HepG2 (cell line): ENCODE data around the gene MRPS34. TPM values are rescaled to one million over a fixed set of nuclear protein-coding genes. Genes with fewer than 3 reads are reported as not detected.

ENCODE experiments used
- ATAC-seq: fragments of 200-7000 bp; cut with Tn5 transposase; 3 replicates; pipeline ENCODE4 v1.9.1; 2020; ENCODE audit warnings: mild to moderate bottlenecking, moderate library complexity
- BruUV-seq: library from RNA; stranded (reverse); fragments of 400-500 nt; replicated peaks from 2 replicates; lab custom pipeline; 2021; lab: Mats Ljungman, UMichigan
- CTCF ChIA-PET: fragments of 300-600 bp; formaldehyde crosslinking; extraction: SDS; loops from one replicate; lab custom pipeline; 2021; ENCODE audit warnings: low total read pairs, inconsistent platforms, low intra/inter-chr PET ratio; lab: Yijun Ruan, JAX
- POLR2A ChIA-PET: fragments of 350-600 bp; sonication (Branson Sonifier 250); formaldehyde crosslinking; loops from one replicate; lab custom pipeline; 2020; ENCODE audit warnings: antibody characterized with exemption, inconsistent platforms; lab: Yijun Ruan, JAX
- DNase-seq: peaks from one replicate; pipeline ENCODE4 v3.0.0-alpha.2; 2015; ENCODE audit warnings: low spot score
- FAIRE-seq: peaks from 3 replicates; lab custom pipeline; 2011; peaks lifted over from hg19 to GRCh38; lab: Jason Lieb, UNC
- H2AFZ ChIP-seq: one replicate; pipeline ENCODE4 v1.6.1; 2011; ENCODE audit warnings: low read length, inconsistent platforms
- H3K27ac ChIP-seq: fragments of 300-600 bp; 3 replicates; pipeline ENCODE4 v1.8.0; 2011; ENCODE audit warnings: mixed run types, mild to moderate bottlenecking, mixed read lengths, low read length, inconsistent platforms; ENCODE audit not compliant: insufficient read depth; ENCODE audit errors: extremely low read length
- H3K27me3 ChIP-seq, 2 experiments: fragments of 200-600 bp in 1 of 2; 2 replicates in 1 of 2; 3 replicates in 1 of 2; pipeline versions ENCODE4 v1.6.0 to v1.8.0; 2011; ENCODE audit warnings: low read length in 2 of 2, mild to moderate bottlenecking in 2 of 2, moderate library complexity in 2 of 2, inconsistent platforms in 1 of 2; ENCODE audit not compliant: insufficient read depth in 2 of 2, control insufficient read depth in 1 of 2
- H3K36me3 ChIP-seq, 2 experiments: fragments of 200-600 bp in 1 of 2; replicated peaks in 1 of 2; 2 replicates in 1 of 2; 3 replicates in 1 of 2; pipeline versions ENCODE4 v1.5.1 to v1.8.0; 2011; ENCODE audit warnings: low read length in 2 of 2, inconsistent platforms in 1 of 2; ENCODE audit not compliant: insufficient read depth in 2 of 2, control insufficient read depth in 1 of 2
- H3K4me1 ChIP-seq: 2 replicates; pipeline ENCODE4 v1.5.1; 2012; ENCODE audit warnings: low read length, inconsistent platforms; ENCODE audit not compliant: insufficient read depth
- H3K4me2 ChIP-seq: 2 replicates; pipeline ENCODE4 v1.6.0; 2011; ENCODE audit warnings: low read depth, low read length, inconsistent platforms
- H3K4me3 ChIP-seq, 3 experiments: fragments of 200-600 bp in 1 of 3; sonication (generic), shearing (Covaris generic) in 1 of 3; replicated peaks in 1 of 3; 2 replicates each; pipeline ENCODE4 v1.5.1; 2011 to 2016; ENCODE audit warnings: low read length in 3 of 3, inconsistent platforms in 2 of 3, low read depth in 2 of 3, mild to moderate bottlenecking in 2 of 3, control low read depth in 1 of 3, mixed read lengths in 1 of 3; ENCODE audit not compliant: insufficient read depth in 1 of 3
- H3K79me2 ChIP-seq: one replicate; pipeline ENCODE4 v1.6.1; 2011; ENCODE audit warnings: low read length, inconsistent platforms; ENCODE audit not compliant: insufficient read depth
- H3K9ac ChIP-seq: 2 replicates; pipeline ENCODE4 v1.6.0; 2011; ENCODE audit warnings: mild to moderate bottlenecking, low read depth, low read length, inconsistent platforms; ENCODE audit not compliant: insufficient read depth
- H3K9me3 ChIP-seq: 2 replicates; pipeline ENCODE4 v1.5.1; 2012; ENCODE audit warnings: mild to moderate bottlenecking, low read length
- H4K20me1 ChIP-seq: 2 replicates; pipeline ENCODE4 v1.6.0; 2011; ENCODE audit warnings: inconsistent platforms, mild to moderate bottlenecking, low read length, moderate library complexity; ENCODE audit not compliant: insufficient read depth
- AGO2 ChIP-seq: fragments of 200-400 bp; formaldehyde crosslinking; optimal IDR thresholded peaks from 2 replicates; pipeline ENCODE3; 2017; ENCODE audit warnings: mild to moderate bottlenecking, low read depth, low read length, moderate library complexity
- JDP2 ChIP-seq: sonication (generic); formaldehyde crosslinking; IDR thresholded peaks from 2 replicates; pipeline ENCODE4 v1.8.1; 2022; ENCODE audit warnings: missing genetic modification reagents, borderline replicate concordance
- LBX2 ChIP-seq: sonication (generic); formaldehyde crosslinking; IDR thresholded peaks from 2 replicates; pipeline ENCODE4 v1.5.0; 2020; ENCODE audit warnings: missing genetic modification reagents, mild to moderate bottlenecking, borderline replicate concordance
- MLLT10 ChIP-seq: sonication (generic); formaldehyde crosslinking; IDR thresholded peaks from 2 replicates; pipeline ENCODE4 v1.4.0; 2020; ENCODE audit warnings: missing genetic modification reagents
- PAXIP1 ChIP-seq: sonication (generic); formaldehyde crosslinking; conservative IDR thresholded peaks from 2 replicates; pipeline ENCODE4 v1.4.0; 2020; ENCODE audit warnings: mild to moderate bottlenecking, missing genetic modification reagents, moderate library complexity
- RAD51 ChIP-seq: fragments of 450-650 bp; IDR thresholded peaks from 2 replicates; pipeline ENCODE4 v1.6.1; 2016; ENCODE audit warnings: borderline replicate concordance
- RELA ChIP-seq: sonication (generic); formaldehyde crosslinking; IDR thresholded peaks from 2 replicates; pipeline ENCODE4 v1.4.0; 2020; ENCODE audit warnings: missing genetic modification reagents
- SALL2 ChIP-seq: sonication (generic); formaldehyde crosslinking; IDR thresholded peaks from 2 replicates; pipeline ENCODE4 v1.8.1; 2023; ENCODE audit warnings: mild to moderate bottlenecking, missing genetic modification reagents, inconsistent platforms
- SMAD1 ChIP-seq: sonication (generic); formaldehyde crosslinking; IDR thresholded peaks from 2 replicates; pipeline ENCODE4 v1.4.0; 2020; ENCODE audit warnings: missing genetic modification reagents, low read depth, mild to moderate bottlenecking, borderline replicate concordance
- THAP7 ChIP-seq: sonication (generic); formaldehyde crosslinking; IDR thresholded peaks from 2 replicates; pipeline ENCODE4 v1.8.1; 2023; ENCODE audit warnings: mild to moderate bottlenecking, missing genetic modification reagents
- ZNF530 ChIP-seq: sonication (generic); formaldehyde crosslinking; IDR thresholded peaks from 2 replicates; pipeline ENCODE4 v1.5.0; 2020; ENCODE audit warnings: low read depth, mild to moderate bottlenecking, missing genetic modification reagents
- WGBS: methylation state at CpG from one replicate; pipeline ENCODE4 v1.1.6; 2017; ENCODE audit warnings: low lambda C conversion rate; 5-methylcytosine and 5-hydroxymethylcytosine counted together
- in situ Hi-C: cut with HindIII; loops from 2 replicates; pipeline ENCODE4 v1.10.0; 2017; ENCODE audit warnings: low pct_unique_long_range_greater_than_20kb; ENCODE audit not compliant: extremely low pct_ligation_motif_present
- intact Hi-C: fragments of 100-400 bp; cut with micrococcal nuclease; formaldehyde crosslinking; loops from one replicate; pipeline ENCODE4 v1.10.0; 2022; ENCODE audit not compliant: unreplicated experiment
- polyA plus RNA-seq, 8 experiments: library from polyadenylated mRNA; depleted of rRNA in 3 of 8; stranded (reverse) in 7 of 8; unstranded in 1 of 8; fragments of >200 nt; fragmentation: Illumina TruSeq in 4 of 8; extraction: Trizol in 4 of 8; gene quantifications; 2 replicates each; pipeline versions ENCODE4 v1.2.1 to v1.2.3, GENCODE V29; 2011 to 2016; ENCODE audit warnings: low read depth in 4 of 8, missing spikeins in 1 of 8, mixed read lengths in 1 of 8; ENCODE audit not compliant: insufficient read depth in 1 of 8
- total RNA-seq, 5 experiments: library from RNA; depleted of rRNA; stranded (reverse); fragments of >200 nt; fragmentation: Illumina TruSeq; extraction: Trizol; gene quantifications; 2 replicates each; pipeline ENCODE4 v1.2.3, GENCODE V29; 2016; ENCODE audit warnings: low read depth in 1 of 5

The MRPS34 gene
- total and polyA plus RNA-seq, 2 of the 13 experiments (the other 11 are each of a cell fraction or from before 2014, with no cell fraction given), result 63.5 to 131 TPM

- POLR2A ChIA-PET, result no interaction called here
- intact Hi-C loops, result no loop called here
- H4K20me1 ChIP-seq, result no peaks in the 10 kb centered on the region
- H3K9ac ChIP-seq, result no peak overlapping the region
- H3K27ac ChIP-seq, result no peak overlapping the region
- no peak overlapping the region for H3K4me3 ChIP-seq
- no peaks in the 10 kb centered on the region for H3K9me3 ChIP-seq
- TF ChIP-seq SMAD1 (CRISPR knock-in tag) (no peak), AGO2 (peak; percentile 39)
- TF ChIP-seq, all 625 proteins: peak for 1
- no peaks in the 10 kb centered on the region for H3K4me1 ChIP-seq
- in situ Hi-C loops, result no loop called here
- CTCF ChIA-PET, result no interaction called here
- no TSS peak for BruUV-seq
- DNase-seq, result no peak
- ATAC-seq, result no peak; the same call in 2 of the 3 replicates
- H3K27me3 ChIP-seq, result no peaks in the 10 kb centered on the region
- WGBS, result 99% methylated on average over 13 of the region's 31 CpGs
- no peak overlapping the region for H3K4me2 ChIP-seq
- no peaks in the 10 kb centered on the region for H3K79me2 ChIP-seq
- FAIRE-seq, result no peak
- no peak overlapping the region for H2AFZ ChIP-seq
- H3K36me3 ChIP-seq, result peaks cover 15 to 58% of the 10 kb centered on the region in 2 experiments; a peak in 4 of 5 replicates
Observed at GRCh38 chr16:1746693-1747195, 26.2 kb downstream of the MRPS34 start.

- H3K36me3 ChIP-seq, result peaks cover 15 to 52% of the 10 kb centered on the region in 2 experiments; a peak in 4 of 5 replicates
- H3K4me3 ChIP-seq, result no peak overlapping the region
- WGBS, result 97% methylated on average over 22 of the region's 29 CpGs
- no peaks in the 10 kb centered on the region for H3K9me3 ChIP-seq
- no peaks in the 10 kb centered on the region for H3K79me2 ChIP-seq
- no peaks in the 10 kb centered on the region for H3K4me1 ChIP-seq
- no peak overlapping the region for H3K27ac ChIP-seq
- no peak overlapping the region for H2AFZ ChIP-seq
- ChIA-PET CTCF (no interaction called here), POLR2A (no interaction called here)
- H3K27me3 ChIP-seq, result no peaks in the 10 kb centered on the region
- DNase-seq, result no peak
- no peak for FAIRE-seq
- no peak overlapping the region for H3K4me2 ChIP-seq
- no peak for ATAC-seq
- TF ChIP-seq RAD51, result no peak
- TF ChIP-seq MLLT10 (CRISPR knock-in tag), result no peak
- no peak for TF ChIP-seq JDP2 (CRISPR knock-in tag)
- TF ChIP-seq THAP7 (CRISPR knock-in tag), result no peak
- TF ChIP-seq SALL2, result no peak
- TF ChIP-seq RELA (CRISPR knock-in tag), result no peak
- TF ChIP-seq ZNF530, result no peak
- no peak for TF ChIP-seq PAXIP1
- TF ChIP-seq LBX2, result no peak
- no peak overlapping the region for H3K9ac ChIP-seq
- intact Hi-C loops, result no loop called here
- no peaks in the 10 kb centered on the region for H4K20me1 ChIP-seq
- no TSS peak for BruUV-seq
- in situ Hi-C loops, result no loop called here
Observed at GRCh38 chr16:1745900-1746692, 26.8 kb downstream of the MRPS34 start.
